Right lung (tissue), 5 donors: Measurements from ENCODE around the gene ARG1. TPM values are rescaled to one million over a fixed set of nuclear protein-coding genes. Genes with fewer than 3 reads are reported as not detected.

Experiments used
- DNase-seq, 2 donors: peaks; one replicate each; pipeline ENCODE4 v3.0.0-alpha.2; 2013
- polyA plus RNA-seq, 5 donors: library from polyadenylated mRNA; unstranded; fragments of 120-200 nt; gene quantifications; one replicate each; pipeline versions ENCODE4 v1.2.1 to v1.2.3, GENCODE V29; 2013; ENCODE audit warnings: inconsistent platforms in 1 of 5, low replicate concordance in 1 of 5; ENCODE audit not compliant: insufficient read length in 5 of 5, insufficient read depth in 1 of 5

ARG1 gene
- polyA plus RNA-seq, 5 donors: 0.76 to 2.4 (median 1.1) TPM

- DNase-seq: no peak
Measured at GRCh38 chr6:131575834-131576478, 2.9 kb downstream of the ARG1 start.

- no peak for DNase-seq
Measured at GRCh38 chr6:131581523-131581922, 8.5 kb downstream of the ARG1 start.

GRCh38 chr6:131586543-131586942 lies 13.5 kb downstream of the ARG1 start:
- no peak for DNase-seq

- DNase-seq: no peak
Measured at GRCh38 chr6:131587909-131588308, 14.9 kb downstream of the ARG1 start.

GRCh38 chr6:131588643-131589042 lies 15.6 kb downstream of the ARG1 start:
- no peak for DNase-seq

- no peak for DNase-seq
Measured at GRCh38 chr6:131592935-131593334, 19.9 kb downstream of the ARG1 start.

- no peak for DNase-seq
Measured at GRCh38 chr6:131594074-131594473, 21.0 kb downstream of the ARG1 start.

GRCh38 chr6:131597446-131597845 lies 24.4 kb downstream of the ARG1 start:
- DNase-seq: no peak

- no peak for DNase-seq
Measured at GRCh38 chr6:131600716-131601115, 27.7 kb downstream of the ARG1 start.

- no peak for DNase-seq
Measured at GRCh38 chr6:131602781-131603312, 29.8 kb downstream of the ARG1 start.

GRCh38 chr6:131613296-131613925 lies 40.4 kb downstream of the ARG1 start:
- DNase-seq: no peak

- no peak for DNase-seq
Measured at GRCh38 chr6:131615275-131615674, 42.2 kb downstream of the ARG1 start.

- DNase-seq: peak; percentile 92 to 93
Measured at GRCh38 chr6:131627724-131628682, 55.0 kb downstream of the ARG1 start, which contains the start of gene MED23. MED23 (minus strand) TSS chr6:131628242; CDS start chr6:131628049, 193 bp downstream.

- DNase-seq: no peak
Measured at GRCh38 chr6:131628726-131629125, 55.7 kb downstream of the ARG1 start.

- DNase-seq: no peak
Measured at GRCh38 chr6:131629651-131630050, 56.6 kb downstream of the ARG1 start.

GRCh38 chr6:131631625-131632289 lies 58.7 kb downstream of the ARG1 start:
- no peak for DNase-seq

Other genes starting within 250 kb of the ARG1 start
- 10 to 100 TPM; 37.0 to 66.3 (median 54.1) TPM for gene MED23, start 55.0 kb downstream of the ARG1 start, polyA plus RNA-seq
- 1 to 10 TPM in 2 of 5 donors, under 1 TPM in 3; 0.55 to 1.1 (median 0.81) TPM for gene ENPP3, start 64.1 kb downstream of the ARG1 start, polyA plus RNA-seq
- under 1 TPM in 1 of 5 donors, not detected in 4; 0.29 TPM for gene OR2A4, start 128.2 kb downstream of the ARG1 start, polyA plus RNA-seq
- gene CTAGE9, start 137.8 kb downstream of the ARG1 start, polyA plus RNA-seq: not detected
- 1 to 10 TPM; 1.3 to 2.4 (median 1.9) TPM for gene ENPP1, start 234.8 kb downstream of the ARG1 start, polyA plus RNA-seq